ENCODE data around the gene ASMTL. TPM values are rescaled to one million over a fixed set of nuclear protein-coding genes. Genes with fewer than 3 reads are reported as not detected.

Gene ASMTL
- total RNA-seq, 1 donor from 2014 or later = 46.1 TPM

GRCh38 chrX:1403228-1403627 lies 49.5 kb downstream of the ASMTL start:
- no peak overlapping the region for H3K27ac Mint-ChIP-seq
- no peaks in the 10 kb centered on the region for H3K27me3 ChIP-seq
- no peaks in the 10 kb centered on the region for H3K79me2 ChIP-seq (ENCODE audit: low read depth)
- no peaks in the 10 kb centered on the region for H3K9me3 ChIP-seq (ENCODE audit: low read depth)
- peaks cover 9% of the 10 kb centered on the region for H3K36me3 ChIP-seq
- no peak overlapping the region for H3K27ac ChIP-seq
- H3K4me3 Mint-ChIP-seq = no peak overlapping the region
- H3K4me2 ChIP-seq = no peak overlapping the region
- no peaks in the 10 kb centered on the region for H3K27me3 Mint-ChIP-seq (ENCODE audit: insufficient read depth, low read depth)
- no peaks in the 10 kb centered on the region for H3K4me1 ChIP-seq
- H3K9me3 Mint-ChIP-seq = no peaks in the 10 kb centered on the region
- no peaks in the 10 kb centered on the region for H3K4me1 Mint-ChIP-seq
- no peak overlapping the region for H3K9ac ChIP-seq
- DNase-seq (ENCODE audit: low spot score) = no peak
- peaks cover 9% of the 10 kb centered on the region for H3F3A ChIP-seq (ENCODE audit: low read depth)
- H2AFZ ChIP-seq (replicated peaks) = no peak overlapping the region
- no peaks in the 10 kb centered on the region for H3K36me3 Mint-ChIP-seq
- H4K20me1 ChIP-seq (ENCODE audit: low read depth) = no peaks in the 10 kb centered on the region
- no peak for TF ChIP-seq EZH2phosphoT487 (IDR thresholded peaks at IDR 0.05)
- no peak overlapping the region for H3K4me3 ChIP-seq

- Mint-ChIP-seq H3K9me3 (no peaks in the 10 kb centered on the region), H3K4me3 (no peak overlapping the region), H3K36me3 (no peaks in the 10 kb centered on the region), H3K27ac (no peak overlapping the region), H3K27me3 (ENCODE audit: insufficient read depth, low read depth) (no peaks in the 10 kb centered on the region), H3K4me1 (no peaks in the 10 kb centered on the region)
- Histone ChIP-seq H4K20me1 (ENCODE audit: low read depth) (no peaks in the 10 kb centered on the region), H3K9me3 (ENCODE audit: low read depth) (no peaks in the 10 kb centered on the region), H3K4me3 (no peak overlapping the region), H3K4me1 (no peaks in the 10 kb centered on the region), H3K27me3 (no peaks in the 10 kb centered on the region), H2AFZ (replicated peaks) (no peak overlapping the region), H3F3A (ENCODE audit: low read depth) (peaks cover 9% of the 10 kb centered on the region), H3K36me3 (peaks cover 9% of the 10 kb centered on the region), H3K79me2 (ENCODE audit: low read depth) (no peaks in the 10 kb centered on the region), H3K27ac (peak overlapping the region; percentile 6), H3K4me2 (no peak overlapping the region), H3K9ac (no peak overlapping the region)
- no peak for DNase-seq (ENCODE audit: low spot score)
- TF ChIP-seq EZH2 (IDR thresholded peaks at IDR 0.05) (no peak), CTCF (IDR thresholded peaks at IDR 0.05) (no peak), EZH2phosphoT487 (IDR thresholded peaks at IDR 0.05) (no peak)
These were observed 50.9 kb downstream of the ASMTL start for GRCh38 chrX:1401611-1402430.

- Histone ChIP-seq H2AFZ (replicated peaks) (no peak overlapping the region), H3K4me3 (no peak overlapping the region), H3K4me1 (no peaks in the 10 kb centered on the region), H3K36me3 (peaks cover 9% of the 10 kb centered on the region), H3K79me2 (ENCODE audit: low read depth) (peaks cover 1% of the 10 kb centered on the region), H4K20me1 (ENCODE audit: low read depth) (no peaks in the 10 kb centered on the region), H3K9ac (no peak overlapping the region), H3K9me3 (ENCODE audit: low read depth) (no peaks in the 10 kb centered on the region), H3K27me3 (no peaks in the 10 kb centered on the region), H3F3A (ENCODE audit: low read depth) (peaks cover 9% of the 10 kb centered on the region), H3K4me2 (no peak overlapping the region), H3K27ac (no peak overlapping the region)
- Mint-ChIP-seq H3K9me3 (no peaks in the 10 kb centered on the region), H3K4me3 (no peak overlapping the region), H3K36me3 (peaks cover 4% of the 10 kb centered on the region), H3K4me1 (peaks cover 3% of the 10 kb centered on the region), H3K27me3 (ENCODE audit: insufficient read depth, low read depth) (no peaks in the 10 kb centered on the region), H3K27ac (no peak overlapping the region)
- TF ChIP-seq CTCF (IDR thresholded peaks at IDR 0.05) = no peak
- TF ChIP-seq EZH2 (IDR thresholded peaks at IDR 0.05) = no peak
- no peak for TF ChIP-seq EZH2phosphoT487 (IDR thresholded peaks at IDR 0.05)
- peak; percentile 26 for DNase-seq (ENCODE audit: low spot score)
These were observed 51.8 kb downstream of the ASMTL start for GRCh38 chrX:1400742-1401471.
